IPS DF 19.7 (cell line): ENCODE results near the gene CROCC2.

Experiments used
- DNase-seq: peaks from one replicate; pipeline ENCODE4 v3.0.0-alpha.2; 2013; ENCODE audit warnings: low read depth, low spot score

CROCC2 gene

DNA sequence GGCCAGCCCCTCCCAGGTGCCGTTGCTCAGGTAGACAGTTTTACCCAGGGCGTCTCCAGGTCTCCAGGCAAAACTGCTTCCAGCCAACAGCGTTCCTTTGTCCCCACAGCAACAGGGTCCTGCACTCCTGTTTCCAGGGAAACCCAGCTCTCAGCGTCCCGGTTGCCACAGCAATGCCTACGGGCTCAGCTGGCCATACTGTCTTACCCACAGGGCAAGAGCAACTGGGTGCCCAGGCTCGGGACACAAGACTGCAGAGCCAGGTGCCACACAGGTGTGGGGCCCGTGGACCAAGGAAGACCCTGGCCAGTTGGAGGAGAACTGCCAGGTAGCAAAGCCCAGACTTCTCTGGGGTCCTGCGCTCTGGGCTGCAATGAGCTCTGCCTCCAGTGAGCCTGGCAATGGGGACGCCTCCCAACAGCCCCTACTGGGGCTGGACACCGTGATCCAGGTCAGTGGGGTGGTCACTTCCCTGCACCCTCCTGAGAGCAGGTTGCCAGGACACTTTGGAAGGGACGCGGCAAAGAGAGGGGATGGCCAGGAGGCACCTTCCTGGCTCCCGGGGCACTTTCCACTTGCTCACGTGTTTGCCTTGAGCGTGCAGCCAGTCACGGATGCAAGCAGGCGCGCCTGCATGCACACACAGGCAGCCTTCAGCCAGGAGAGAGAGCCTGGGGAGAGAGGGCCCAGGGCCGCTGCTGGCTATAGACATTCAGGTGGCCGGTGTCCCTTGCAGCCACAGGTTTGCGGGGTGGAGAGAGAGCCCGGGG is at the start of gene CROCC2:
Gene CROCC2 (plus strand): TSS at position 196 of the 770 bp plus-strand sequence. CDS start 178 bp downstream, at position 374.
- DNase-seq: no peak

DNA sequence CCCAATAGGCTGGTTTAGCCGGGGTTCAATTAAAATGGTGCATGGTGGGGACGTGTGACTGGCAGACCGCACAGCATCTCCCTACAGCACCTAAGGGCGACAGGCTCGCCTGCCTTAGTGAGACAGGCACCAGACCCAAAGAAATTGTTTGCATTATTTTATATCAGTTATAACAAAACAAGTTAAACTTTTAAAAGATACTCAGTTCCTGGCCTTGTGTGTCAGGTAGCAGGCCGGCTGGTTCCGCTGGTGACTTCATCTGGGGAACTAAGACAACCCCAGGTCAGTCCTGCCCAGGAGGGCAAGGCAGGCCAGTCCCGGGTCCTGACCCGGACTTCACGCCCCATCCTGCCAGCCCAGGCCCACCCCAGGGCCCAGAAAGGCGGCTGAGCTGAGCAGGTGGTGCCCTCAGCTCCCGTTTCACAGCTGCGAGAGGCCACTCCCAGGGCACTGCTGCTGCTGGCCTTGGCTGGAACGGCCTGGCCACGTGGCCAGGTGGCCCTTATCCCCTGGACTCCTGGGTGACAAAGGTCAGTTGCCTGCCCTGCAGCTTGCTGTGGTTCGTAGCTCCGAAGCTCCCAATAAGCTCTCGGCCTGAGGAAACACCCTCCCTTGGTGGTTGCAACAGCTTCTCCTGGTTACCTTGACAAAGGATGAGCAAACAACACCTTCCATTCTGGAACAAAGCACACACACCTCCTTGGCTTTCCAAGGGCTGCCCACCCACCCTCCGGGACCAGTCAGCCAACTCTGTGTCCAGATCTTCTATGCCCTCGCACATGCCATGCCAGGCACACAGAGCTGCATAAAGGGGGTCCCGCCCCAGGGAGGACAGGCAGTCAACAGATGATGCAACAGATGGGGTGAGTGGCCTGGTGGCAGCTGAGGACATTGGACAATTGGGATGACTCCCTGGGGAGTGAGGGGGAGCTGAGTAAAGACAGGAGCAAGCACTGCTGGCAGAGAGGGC is 48.8 kb upstream of the CROCC2 start:
- DNase-seq: no peak

DNA sequence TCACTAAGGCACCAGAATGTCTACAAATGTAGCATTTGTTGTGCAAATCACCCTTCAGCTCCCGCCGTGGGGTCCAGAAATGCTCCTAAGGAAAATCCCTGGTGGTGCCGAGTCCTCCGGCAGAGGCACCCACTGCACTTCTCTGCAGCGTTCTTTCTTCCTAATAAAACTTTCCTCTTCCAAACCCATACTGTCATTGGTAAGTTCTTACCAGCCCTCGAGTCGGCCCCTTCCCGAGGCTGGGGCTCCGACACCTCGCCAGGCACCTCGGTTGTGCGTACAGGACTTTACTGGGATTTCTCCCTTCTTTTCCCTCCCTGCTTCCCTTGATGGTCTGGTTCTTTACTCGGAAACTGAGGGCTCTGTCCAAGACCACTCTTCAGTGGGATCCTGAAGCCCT is 47.8 kb upstream of the CROCC2 start:
- DNase-seq: no peak

DNA sequence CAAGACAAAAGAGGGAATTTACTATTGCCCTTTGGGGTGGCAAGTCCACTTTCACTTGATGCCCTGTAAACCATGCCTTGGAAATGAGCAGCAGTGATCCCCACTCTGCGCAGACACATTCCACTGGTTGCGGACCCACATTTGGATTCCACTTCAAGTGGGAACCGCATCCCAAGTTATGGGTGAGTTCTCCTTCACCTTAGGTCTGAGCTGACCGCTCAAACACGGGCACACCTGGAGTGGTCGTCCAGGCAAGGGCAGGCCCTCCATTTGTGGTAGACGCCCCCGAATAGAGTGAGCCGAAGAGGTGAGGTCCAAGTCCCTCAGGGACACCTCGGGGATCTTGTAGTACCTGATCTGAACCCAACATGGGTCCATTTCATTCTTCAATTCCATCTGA is 47.3 kb upstream of the CROCC2 start:
- no peak for DNase-seq

DNA sequence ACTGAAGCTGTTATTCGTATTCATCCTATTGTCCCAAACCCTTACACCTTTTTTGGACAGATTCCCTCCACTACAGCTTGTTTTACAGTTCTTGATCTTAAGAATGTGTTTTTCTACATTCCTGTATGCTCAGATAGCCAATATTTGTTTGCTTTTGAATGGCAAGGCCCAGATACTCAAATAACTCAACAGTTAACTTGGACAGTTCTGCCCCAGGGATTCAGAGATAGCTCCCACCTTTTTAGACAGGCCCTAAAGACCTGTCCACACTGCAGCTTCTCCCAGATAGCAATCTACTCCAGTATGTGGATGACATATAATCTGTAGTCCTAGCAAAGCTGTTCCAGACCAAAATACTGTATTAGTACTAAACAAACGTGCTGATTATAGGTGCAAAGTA is 44.6 kb upstream of the CROCC2 start:
- no peak for DNase-seq

DNA sequence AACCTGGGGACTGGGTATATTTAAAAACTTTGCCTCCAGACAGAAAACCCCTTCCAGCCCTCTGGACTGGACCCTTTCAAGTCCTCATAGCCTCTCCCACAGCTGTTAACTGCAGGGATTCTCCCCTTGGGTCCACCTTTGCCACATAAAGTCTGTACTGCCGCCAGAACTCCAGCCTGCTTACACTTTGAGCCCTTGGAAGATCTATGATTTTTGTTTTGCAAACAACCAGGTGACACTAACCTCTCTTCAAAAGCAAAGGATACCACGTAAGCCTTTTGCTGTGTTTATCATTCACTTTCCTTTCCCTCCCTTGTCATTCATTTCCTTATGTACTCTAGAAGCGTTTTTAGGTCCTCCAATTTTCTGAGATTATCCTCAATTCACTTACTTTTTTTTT is 41.7 kb upstream of the CROCC2 start:
- DNase-seq: no peak

DNA sequence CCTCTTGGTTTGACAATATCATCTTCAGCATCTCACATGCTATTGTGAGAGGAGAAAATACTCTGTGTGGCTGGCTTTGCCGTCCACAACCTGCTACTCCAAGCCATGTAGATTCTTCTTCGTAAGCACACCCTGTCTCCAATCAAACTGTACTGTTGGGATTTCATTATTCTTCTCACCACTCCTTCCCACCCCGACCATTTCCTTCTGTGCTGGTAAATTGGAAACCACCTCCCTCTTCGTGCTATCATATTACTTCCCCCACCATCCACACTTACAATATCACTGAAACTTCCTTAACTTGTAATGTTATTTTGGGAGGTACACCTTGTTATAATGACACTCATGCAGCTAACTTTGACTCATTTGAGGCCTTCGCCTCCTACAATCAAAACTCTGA is 40.7 kb upstream of the CROCC2 start:
- DNase-seq: no peak

DNA sequence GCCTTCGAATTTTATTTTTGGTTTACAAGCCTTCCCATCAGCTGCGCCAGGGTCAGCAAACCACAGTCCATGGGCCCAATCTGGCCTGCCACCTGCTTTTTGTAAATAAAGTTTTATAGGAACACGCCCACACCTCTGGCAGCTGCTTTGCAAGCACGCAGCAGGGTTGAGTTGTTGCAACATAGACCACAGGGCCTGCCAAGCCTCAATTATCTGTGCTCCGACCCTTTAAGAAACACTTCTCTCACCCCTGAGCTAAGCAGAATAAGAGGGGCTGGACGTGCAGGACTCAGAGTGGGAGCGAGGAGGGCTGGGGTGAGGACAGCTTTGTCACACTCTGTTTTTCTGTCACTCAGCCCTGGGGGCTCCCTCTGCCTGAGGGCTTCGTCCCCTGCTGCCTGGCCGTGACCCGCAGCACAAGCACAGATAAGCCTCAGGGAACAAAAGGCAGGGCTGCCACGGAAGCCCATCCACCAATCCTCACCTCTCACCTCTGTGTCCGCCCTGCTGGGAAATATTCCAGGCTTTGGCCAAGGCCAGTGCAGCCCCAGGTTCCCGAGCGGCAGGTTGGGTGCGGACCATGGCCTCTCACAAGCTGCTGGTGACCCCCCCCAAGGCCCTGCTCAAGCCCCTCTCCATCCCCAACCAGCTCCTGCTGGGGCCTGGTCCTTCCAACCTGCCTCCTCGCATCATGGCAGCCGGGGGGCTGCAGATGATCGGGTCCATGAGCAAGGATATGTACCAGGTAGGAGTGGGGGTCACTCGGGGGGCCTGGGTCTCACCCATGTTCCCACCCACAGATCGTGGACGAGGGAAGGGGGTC is 37.6 kb upstream of the CROCC2 start, which contains the start of gene AGXT:
Gene AGXT (plus strand): TSS at position 539 of the 823 bp plus-strand sequence. CDS start 42 bp downstream, at position 581.
- no peak for DNase-seq

DNA sequence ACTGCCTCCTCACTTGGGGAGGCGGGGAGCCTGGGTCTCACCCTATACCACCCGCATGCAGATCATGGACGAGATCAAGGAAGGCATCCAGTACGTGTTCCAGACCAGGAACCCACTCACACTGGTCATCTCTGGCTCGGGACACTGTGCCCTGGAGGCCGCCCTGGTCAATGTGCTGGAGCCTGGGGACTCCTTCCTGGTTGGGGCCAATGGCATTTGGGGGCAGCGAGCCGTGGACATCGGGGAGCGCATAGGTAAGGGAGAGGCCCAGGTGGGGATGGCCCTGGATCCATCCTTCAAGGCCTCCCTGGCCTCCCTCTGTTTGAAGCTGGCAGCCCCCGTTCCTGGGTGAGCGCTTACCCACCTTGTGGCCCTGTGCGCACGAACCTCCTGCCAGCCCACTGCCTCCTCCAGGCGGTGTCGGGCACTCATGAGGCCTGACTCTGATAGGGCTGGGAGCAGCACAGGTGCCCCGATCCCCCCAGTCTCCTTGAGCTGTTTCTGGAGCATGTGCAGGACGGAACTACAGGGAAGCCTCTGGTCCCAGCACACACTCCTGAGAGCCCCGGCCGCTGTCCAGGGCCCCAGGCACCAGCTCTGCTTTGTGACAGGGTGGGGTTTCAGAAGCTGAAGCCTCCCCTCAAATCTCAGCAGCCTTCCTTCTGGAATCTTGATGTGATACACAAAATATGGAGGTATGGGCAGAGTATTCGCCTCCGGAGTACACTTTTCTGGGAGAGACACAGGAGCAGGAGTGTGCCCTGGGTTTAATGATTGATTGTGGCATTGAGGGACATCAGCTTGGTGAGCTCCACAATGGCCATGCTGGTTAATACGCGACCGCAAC is 36.8 kb upstream of the CROCC2 start:
- no peak for DNase-seq

DNA sequence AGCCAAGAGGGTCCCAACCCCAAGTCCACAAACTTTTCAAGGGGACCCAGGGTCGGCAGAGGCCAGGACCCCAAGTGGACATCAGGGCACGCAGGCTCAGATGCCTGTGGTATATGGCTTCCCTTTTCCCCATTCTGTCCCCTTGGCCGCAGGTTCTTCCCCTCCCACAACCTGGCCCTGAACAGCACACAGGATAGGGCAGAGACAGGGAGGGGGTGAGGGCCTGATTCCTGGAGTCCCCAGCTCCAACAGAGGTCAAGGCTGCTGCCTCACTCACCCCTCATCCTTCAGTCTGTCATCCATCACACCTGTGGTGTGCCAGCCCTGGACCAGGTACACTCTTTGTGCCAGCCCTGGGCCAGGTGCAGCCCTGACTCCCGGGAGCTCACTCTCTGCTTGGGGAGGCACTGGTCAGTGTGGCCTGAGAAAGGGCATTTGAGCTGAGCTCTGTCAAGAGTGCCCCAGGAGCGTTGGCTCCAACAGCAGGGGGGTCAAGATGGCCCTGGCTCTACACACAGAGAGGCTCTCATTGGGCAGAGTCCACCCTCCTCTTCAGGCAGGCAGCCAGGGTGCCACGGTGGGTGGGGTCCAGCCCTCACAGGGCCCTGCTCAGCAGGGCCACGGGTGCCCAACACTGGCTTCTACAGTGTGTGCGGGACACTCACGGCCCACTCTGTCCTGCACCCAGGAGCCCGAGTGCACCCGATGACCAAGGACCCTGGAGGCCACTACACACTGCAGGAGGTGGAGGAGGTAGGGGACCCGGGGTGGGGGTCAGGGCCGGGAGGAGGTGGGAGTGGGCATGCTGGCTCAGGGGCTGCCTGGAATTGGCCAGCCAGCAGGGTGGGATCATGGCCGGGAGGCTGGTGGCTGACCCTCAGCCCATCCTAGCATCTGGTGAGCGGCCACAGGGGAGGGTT is 35.9 kb upstream of the CROCC2 start:
- DNase-seq: no peak

DNA sequence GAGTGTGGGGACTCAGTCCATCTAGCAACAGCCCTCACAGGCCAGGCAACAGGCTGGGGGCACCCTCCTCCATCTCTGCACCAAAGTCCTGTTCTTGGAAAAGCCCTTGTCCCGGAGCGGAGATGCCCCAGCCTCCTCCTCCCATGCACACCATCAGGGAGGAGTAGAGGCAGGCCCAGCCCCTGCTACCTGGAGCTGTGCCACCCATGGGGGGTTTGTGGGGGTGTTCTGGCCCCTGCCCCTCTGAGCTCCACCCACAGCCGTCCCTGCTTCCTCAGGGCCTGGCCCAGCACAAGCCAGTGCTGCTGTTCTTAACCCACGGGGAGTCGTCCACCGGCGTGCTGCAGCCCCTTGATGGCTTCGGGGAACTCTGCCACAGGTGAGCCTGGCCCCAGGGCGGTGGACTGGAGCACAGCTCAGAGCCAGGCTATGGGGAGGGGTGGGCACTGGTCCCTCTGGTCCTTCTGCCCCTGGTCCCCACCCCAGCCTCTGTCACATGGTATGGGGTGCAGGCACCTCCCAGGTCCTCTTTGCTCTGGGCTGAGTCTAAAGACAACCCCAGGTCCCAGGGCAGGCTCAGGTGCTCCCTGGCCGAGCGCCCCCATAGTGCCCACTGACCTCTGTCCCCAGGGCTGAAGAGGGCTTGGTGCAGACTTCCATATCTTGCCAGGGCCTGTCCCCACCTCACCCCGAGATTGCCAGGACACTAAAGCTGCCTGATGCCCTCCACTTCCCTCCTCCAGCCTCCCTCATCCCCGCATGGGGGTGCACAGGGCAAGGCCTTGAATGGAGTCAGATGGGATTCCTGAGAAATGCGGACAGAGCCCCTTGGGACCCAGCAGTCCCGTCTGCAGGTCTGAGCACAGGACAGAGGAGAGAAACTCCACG is 34.8 kb upstream of the CROCC2 start:
- DNase-seq: no peak

DNA sequence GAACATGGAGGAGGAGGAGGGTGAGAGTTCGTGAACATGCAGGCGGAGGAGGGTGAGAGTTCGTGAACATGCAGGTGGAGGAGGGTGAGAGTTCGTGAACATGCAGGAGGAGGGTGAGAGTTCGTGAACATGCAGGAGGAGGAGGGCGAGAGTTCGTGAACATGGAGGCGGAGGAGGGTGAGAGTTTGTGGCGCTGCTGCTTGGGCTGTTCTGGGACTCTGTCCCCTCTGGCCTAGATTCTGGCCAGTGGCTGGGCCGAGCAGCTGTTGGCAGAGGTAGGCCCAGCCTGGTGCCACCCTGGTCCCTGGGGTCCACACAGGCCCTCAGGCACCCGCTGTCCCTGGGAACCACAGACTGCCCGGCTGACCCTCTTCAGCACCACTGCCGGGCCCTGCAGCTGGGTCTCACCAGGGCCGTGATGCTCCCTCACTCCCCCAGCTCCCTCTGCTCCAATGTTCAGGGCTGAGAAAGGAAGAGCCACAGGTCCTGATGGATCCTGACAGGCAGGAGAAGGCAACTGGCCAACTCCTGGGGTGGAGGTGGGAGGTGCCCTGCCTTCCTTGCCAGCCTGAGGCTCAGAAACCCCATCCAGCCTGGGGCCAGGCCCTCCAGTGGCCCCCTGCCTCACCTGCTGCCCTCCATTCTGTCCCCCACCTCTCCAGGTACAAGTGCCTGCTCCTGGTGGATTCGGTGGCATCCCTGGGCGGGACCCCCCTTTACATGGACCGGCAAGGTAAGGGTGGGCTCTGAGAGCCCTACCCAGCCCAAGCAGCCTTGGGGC is 33.6 kb upstream of the CROCC2 start:
- DNase-seq: no peak

DNA sequence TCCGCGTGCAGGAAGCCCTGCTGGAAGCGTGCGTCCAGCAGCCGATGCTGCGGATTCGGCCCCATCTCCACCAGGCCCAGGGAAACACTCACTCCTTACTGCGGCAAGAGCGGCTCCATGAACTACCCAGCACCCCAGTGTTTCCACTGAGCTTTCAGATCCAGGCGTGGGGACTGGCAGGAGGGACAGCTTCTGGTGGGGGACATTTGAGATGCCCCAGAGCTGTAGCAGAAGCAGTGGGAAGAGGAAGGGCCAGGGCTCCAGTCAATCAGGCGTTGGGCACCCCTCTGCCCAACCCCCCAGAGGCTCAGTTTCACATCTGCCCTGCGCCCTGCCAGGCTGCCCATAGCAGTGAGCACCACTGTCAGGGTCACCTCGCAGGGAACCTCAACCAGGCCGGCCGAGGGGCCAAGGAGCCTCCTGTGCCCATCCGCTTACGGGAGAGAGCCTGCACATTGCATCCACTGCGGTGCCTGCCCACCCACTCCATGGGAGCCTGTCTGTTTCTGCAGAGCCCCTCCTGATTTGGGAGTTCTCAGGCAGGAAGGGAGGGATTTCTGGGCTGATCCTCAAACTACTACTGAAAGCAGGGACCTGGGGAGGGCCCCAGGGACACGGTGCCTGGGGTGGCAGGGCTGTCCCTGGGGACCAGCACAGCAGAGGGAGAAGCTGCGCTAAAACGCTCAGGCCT is 32.9 kb upstream of the CROCC2 start:
- DNase-seq: no peak

DNA sequence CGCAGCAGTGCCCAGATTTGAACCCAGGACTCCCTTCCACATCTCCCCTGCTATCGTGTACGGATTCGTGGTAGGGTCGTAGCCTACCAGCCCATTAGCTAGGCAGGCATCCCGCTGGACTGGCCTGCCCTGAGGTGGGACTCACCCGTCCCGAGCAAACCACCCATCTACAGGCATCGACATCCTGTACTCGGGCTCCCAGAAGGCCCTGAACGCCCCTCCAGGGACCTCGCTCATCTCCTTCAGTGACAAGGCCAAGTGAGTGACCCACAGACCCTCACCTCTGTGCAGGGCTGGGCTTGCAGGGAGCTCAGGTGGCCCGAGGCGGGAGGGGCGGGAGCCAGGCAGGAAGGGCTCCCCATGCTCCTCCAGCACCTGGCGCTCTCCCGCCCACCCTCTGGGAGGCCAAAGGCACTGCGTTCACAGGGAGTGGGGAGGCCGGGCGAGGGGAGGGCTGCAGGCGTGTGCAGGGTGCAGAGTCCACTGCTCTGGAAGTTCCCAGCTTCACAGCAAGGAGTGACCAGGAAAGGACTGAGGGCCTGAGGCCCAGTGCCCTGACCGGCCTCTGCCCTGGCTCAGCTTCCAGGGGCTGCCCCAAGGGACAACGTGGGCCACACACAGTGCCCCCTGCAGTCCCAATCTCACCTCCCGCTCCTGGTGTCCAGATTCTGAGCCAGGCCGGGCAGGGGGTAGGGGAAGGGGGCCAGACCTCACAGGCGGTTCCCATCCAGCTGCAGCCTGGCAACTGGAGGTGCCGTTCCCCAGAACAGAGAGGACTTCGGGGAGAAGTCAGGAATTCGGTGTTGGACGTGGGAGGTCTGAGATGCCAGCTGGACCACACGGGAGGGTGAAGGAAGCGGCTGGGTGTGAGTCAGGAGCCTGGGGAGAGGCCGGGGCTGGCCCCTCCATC is 32.1 kb upstream of the CROCC2 start:
- no peak for DNase-seq

DNA sequence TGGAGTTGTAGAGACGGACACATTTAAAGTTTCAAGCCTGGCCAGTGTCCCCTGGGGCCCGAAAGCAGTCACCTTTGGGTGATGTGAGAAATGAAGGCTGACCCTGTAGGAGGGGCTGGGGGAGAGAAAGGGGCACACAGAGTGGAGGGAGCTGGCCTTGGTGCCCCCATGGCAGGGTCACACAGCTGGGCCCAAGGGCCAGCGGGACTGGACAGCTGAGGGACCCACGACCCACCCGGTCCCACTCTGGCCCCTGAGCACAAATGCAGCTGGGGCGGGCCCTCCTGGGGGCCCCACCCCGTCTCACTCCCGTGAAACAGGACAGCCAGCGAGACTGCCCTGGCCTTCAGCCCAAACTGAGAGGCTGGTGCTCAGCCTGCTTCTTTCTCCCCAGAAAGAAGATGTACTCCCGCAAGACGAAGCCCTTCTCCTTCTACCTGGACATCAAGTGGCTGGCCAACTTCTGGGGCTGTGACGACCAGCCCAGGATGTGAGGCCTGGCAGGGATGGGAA is 31.4 kb upstream of the CROCC2 start:
- no peak for DNase-seq
